K562 (cell line): ENCODE measurements around the gene SLC22A23.

ENCODE experiments used
- EZH2 ChIP-seq: IDR thresholded peaks from 2 replicates; pipeline ENCODE4 v1.6.1; 2012; ENCODE audit warnings: low read depth, mild to moderate bottlenecking, inconsistent platforms, low read length, borderline replicate concordance
- HNRNPH1 ChIP-seq: fragments of 200-400 bp; formaldehyde crosslinking; optimal IDR thresholded peaks from 2 replicates; pipeline ENCODE3; 2017; ENCODE audit warnings: low read depth, mild to moderate bottlenecking, low read length, moderate library complexity
- SETDB1 ChIP-seq: IDR thresholded peaks from one replicate; pipeline ENCODE4 v1.6.1; 2012; ENCODE audit warnings: low read length, control low read depth, inconsistent platforms
- TF ChIP-seq, protein P1 (sequence below), 3 experiments: IDR thresholded peaks in 2 of 3; conservative IDR thresholded peaks in 1 of 3; 2 replicates each; pipeline ENCODE4 v1.5.1; 2011 to 2012; ENCODE audit warnings: low read length in 3 of 3, mild to moderate bottlenecking in 3 of 3, control low read depth in 2 of 3, improper control_type of control experiment in 1 of 3, inconsistent platforms in 1 of 3, low read depth in 1 of 3, mixed read lengths in 1 of 3, moderate library complexity in 1 of 3; ENCODE audit not compliant: insufficient read depth in 2 of 3

DNA sequence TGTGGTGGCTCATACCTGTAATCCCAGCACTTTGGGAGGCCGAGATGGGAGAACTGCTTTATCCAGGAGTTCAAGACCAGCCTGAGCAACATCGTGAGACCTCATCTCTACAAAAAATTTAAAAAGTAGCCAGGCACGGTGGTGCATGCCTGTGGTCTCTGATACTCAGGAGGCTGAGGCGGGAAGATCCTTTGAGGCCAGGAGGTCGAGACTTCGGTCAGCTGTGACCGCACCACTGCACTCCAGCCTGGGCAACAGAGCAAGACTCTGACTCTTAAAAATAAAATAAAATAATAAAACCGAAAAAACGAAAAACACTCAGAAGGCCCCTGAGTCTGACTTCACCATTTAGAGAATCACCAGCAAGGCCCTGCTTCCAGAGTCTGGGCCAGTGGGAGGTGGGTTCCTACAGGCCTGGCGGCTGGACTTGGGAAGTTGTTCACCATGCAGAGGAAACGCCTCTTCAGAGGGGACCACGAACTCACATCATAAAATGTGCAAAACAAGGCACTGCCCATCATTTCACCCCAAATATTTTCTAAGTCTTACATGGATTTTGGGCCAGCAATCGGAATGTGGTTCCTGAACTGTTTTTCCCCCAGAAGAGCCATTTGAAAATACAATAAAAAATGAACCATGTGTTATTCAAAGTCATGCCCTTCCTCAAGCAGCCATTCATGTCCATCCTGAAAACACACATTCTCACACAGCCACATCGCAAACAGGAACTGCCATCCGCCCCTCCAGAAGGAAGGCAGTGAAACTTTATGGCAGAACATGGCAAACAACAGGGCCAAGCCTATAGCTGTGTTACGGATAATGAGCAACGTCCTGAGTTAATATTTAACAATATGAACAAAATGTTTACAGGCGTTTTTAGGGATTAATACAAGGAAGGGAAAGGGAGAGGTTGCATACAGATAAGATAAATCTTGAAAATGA, 57.8 kb downstream of the SLC22A23 start:
- TF ChIP-seq SETDB1 (no peak), HNRNPH1 (no peak), EZH2 (no peak)
- TF ChIP-seq, protein P1, sequence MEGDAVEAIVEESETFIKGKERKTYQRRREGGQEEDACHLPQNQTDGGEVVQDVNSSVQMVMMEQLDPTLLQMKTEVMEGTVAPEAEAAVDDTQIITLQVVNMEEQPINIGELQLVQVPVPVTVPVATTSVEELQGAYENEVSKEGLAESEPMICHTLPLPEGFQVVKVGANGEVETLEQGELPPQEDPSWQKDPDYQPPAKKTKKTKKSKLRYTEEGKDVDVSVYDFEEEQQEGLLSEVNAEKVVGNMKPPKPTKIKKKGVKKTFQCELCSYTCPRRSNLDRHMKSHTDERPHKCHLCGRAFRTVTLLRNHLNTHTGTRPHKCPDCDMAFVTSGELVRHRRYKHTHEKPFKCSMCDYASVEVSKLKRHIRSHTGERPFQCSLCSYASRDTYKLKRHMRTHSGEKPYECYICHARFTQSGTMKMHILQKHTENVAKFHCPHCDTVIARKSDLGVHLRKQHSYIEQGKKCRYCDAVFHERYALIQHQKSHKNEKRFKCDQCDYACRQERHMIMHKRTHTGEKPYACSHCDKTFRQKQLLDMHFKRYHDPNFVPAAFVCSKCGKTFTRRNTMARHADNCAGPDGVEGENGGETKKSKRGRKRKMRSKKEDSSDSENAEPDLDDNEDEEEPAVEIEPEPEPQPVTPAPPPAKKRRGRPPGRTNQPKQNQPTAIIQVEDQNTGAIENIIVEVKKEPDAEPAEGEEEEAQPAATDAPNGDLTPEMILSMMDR (IDR thresholded peaks at IDR 0.05 in 2 of 3, conservative IDR thresholded peaks at IDR 0.05 in 1 of 3; ENCODE audit: insufficient read depth in 2 of 3, low read depth in 1 of 3, low read length in 3 of 3) = no peak
